ENCODE measurements around the gene CCIN. TPM values are rescaled to one million over a fixed set of nuclear protein-coding genes. Genes with fewer than 3 reads are reported as not detected.

The CCIN gene
- total RNA-seq, 1 donor from 2014 or later, result not detected

DNA sequence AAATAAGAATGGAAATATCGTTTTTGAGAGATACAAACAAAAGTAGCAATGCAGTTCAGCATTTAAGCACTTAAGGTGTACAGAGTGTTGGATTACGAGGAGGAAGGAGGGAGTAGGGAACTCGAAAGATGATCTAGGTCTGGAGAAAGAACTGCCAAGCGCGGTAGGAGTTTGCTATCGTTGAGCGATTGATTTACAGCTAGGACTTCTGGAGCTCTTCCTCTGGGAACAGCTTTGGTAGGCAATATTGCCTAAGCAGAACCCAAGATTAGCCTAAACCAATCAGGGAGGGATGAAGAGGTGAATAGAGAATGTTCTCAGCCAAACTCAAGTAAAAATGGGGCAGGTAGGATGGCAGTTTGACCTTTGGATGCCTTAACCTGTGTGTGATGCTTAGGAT is 22.5 kb downstream of the CCIN start:
- TF ChIP-seq, protein P1, sequence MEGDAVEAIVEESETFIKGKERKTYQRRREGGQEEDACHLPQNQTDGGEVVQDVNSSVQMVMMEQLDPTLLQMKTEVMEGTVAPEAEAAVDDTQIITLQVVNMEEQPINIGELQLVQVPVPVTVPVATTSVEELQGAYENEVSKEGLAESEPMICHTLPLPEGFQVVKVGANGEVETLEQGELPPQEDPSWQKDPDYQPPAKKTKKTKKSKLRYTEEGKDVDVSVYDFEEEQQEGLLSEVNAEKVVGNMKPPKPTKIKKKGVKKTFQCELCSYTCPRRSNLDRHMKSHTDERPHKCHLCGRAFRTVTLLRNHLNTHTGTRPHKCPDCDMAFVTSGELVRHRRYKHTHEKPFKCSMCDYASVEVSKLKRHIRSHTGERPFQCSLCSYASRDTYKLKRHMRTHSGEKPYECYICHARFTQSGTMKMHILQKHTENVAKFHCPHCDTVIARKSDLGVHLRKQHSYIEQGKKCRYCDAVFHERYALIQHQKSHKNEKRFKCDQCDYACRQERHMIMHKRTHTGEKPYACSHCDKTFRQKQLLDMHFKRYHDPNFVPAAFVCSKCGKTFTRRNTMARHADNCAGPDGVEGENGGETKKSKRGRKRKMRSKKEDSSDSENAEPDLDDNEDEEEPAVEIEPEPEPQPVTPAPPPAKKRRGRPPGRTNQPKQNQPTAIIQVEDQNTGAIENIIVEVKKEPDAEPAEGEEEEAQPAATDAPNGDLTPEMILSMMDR (IDR thresholded peaks at IDR 0.05; ENCODE audit: insufficient read depth, low read length, severe bottlenecking), result no peak
- no peaks in the 10 kb centered on the region for H3K36me3 ChIP-seq (ENCODE audit: control insufficient read depth, insufficient read depth, low read length)
- no peaks in the 10 kb centered on the region for H3K27me3 ChIP-seq (ENCODE audit: control insufficient read depth, insufficient read depth, low read length)
- FAIRE-seq (no peak), DNase-seq (ENCODE audit: low read depth) (no peak)
- peak overlapping the region; percentile 91 for H3K4me3 ChIP-seq (ENCODE audit: low read depth, low read length)

DNA sequence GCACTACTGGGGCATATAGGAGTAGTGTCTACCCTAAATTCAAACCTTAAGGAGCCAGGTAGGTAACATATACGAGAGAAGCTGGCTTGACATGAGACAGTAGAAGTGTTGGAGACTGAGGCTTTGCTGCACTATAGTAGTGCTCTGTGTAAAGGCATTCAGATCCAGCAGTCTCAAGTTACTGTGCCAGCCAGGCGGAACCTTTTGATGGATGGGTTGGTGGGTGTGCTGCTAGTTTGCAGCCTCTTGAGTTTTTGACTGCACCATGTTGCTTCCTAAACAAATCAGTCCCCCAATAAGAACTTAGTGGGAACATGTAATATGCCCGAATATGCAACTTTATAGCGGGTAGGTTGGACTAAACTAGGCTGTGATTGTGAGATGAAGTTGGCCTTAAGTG is 23.0 kb downstream of the CCIN start:
- DNase-seq (ENCODE audit: low read depth) (no peak), FAIRE-seq (no peak)
- H3K4me3 ChIP-seq (ENCODE audit: low read depth, low read length), result peak overlapping the region; percentile 91
- no peaks in the 10 kb centered on the region for H3K27me3 ChIP-seq (ENCODE audit: control insufficient read depth, insufficient read depth, low read length)
- no peaks in the 10 kb centered on the region for H3K36me3 ChIP-seq (ENCODE audit: control insufficient read depth, insufficient read depth, low read length)
- TF ChIP-seq, protein P1 (IDR thresholded peaks at IDR 0.05; ENCODE audit: insufficient read depth, low read length, severe bottlenecking), result no peak

DNA sequence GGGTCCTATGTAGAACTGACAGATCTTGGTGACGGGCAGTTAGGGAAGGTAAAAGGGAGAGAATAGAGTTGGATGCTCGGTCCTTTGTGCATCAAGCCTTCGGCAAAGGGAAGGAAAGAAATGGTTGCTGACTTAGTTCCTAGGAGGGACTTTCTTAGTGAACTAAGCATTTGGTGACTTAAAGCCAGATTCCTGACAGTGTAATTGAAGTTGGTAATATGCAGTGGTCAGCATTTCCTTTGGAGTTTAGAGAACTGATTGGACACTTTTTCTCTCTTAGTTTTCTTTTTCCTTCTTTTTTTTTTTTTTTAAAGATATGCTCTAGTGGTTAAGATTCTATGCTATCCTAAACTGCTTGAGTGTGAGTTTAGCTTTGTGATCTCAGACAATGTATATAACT is 23.8 kb downstream of the CCIN start:
- peaks cover 1% of the 10 kb centered on the region for H3K36me3 ChIP-seq (ENCODE audit: control insufficient read depth, insufficient read depth, low read length)
- H3K27me3 ChIP-seq (ENCODE audit: control insufficient read depth, insufficient read depth, low read length), result no peaks in the 10 kb centered on the region
- TF ChIP-seq, protein P1 (IDR thresholded peaks at IDR 0.05; ENCODE audit: insufficient read depth, low read length, severe bottlenecking), result no peak
- DNase-seq (ENCODE audit: low read depth) (no peak), FAIRE-seq (no peak)
- H3K4me3 ChIP-seq (ENCODE audit: low read depth, low read length), result no peak overlapping the region

DNA sequence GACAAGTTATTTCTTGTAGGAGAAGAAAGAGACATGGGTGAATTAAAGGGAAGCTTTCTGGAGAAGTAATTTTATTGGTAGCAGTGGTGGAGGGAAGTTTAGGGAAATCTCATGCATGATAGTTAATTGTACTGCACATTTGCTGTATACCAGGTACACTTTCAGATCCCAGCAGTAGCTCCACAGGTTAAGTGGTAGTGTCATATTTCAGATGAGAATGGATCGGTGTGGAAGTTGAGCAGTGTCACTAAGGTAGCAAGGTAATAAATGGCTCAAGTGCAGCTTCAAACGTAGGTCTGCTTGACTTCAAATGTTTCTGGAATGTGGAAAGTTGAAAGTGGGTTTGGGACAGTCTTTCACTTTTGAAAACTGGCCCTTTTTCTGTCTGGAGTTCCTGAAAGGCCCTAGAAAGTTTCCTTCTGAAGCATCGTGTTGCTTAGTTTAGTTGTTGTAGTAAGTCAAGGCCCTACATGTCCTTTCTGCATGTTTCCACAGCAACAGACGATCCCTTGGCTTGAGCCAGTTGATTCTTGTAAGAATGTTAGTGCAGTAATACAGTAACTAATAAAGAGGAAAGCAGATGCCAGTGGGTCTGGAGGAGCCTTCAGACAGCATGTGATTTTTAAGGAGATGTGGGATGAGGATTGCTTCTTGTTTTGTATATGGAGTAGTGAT is 25.3 kb downstream of the CCIN start:
- H3K27me3 ChIP-seq (ENCODE audit: control insufficient read depth, insufficient read depth, low read length), result no peaks in the 10 kb centered on the region
- H3K36me3 ChIP-seq (ENCODE audit: control insufficient read depth, insufficient read depth, low read length), result peaks cover 8% of the 10 kb centered on the region
- FAIRE-seq (no peak), DNase-seq (ENCODE audit: low read depth) (peak; percentile 59)
- TF ChIP-seq, protein P1 (IDR thresholded peaks at IDR 0.05; ENCODE audit: insufficient read depth, low read length, severe bottlenecking), result no peak
- H3K4me3 ChIP-seq (ENCODE audit: low read depth, low read length), result no peak overlapping the region

DNA sequence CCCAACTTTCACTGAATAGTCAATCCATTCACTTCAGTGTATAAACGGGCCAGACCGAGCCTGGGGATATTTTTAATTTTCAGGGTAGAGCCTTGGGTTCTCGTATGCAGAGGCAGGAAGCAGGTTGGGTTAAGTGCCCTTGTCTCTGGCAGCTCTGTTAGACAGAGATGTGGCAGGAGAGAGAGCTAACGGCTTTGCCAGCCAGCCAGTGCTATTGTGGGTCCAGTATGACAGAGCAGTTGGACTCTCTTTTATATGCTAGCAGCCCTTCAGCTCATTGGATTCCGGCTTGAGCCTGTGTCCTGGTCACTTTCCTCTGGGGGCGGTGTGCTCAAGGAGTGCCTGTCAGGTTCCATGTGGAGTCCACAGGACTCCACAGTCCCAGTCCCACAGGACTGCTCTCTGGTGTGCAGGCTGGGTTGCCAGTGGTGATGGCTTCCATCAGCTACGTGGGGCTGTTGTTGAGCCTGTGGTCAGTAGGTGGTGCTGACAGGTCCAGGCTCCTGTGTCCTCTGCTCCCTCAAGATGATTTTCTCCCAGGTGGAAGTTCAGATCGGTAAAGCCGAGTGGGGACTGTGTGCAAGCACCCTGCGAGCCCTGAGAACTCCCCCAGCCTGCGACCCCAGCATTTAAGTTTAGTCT is 35.8 kb downstream of the CCIN start:
- H3K4me3 ChIP-seq (ENCODE audit: low read depth, low read length), result no peak overlapping the region
- H3K36me3 ChIP-seq (ENCODE audit: control insufficient read depth, insufficient read depth, low read length), result peaks cover 48% of the 10 kb centered on the region
- no peaks in the 10 kb centered on the region for H3K27me3 ChIP-seq (ENCODE audit: control insufficient read depth, insufficient read depth, low read length)
- FAIRE-seq (peak; percentile 64), DNase-seq (ENCODE audit: low read depth) (no peak)
- TF ChIP-seq, protein P1 (IDR thresholded peaks at IDR 0.05; ENCODE audit: insufficient read depth, low read length, severe bottlenecking), result peak; percentile 40
